Activated naive CD4-positive, alpha-beta T cell treated with anti-CD3 and anti-CD28 coated beads, Interleukin-2, amount 50 U/mL, for 16 hours (primary cell): ENCODE measurements around the gene C8B.

Experiments
- DNase-seq: peaks from one replicate; pipeline ENCODE4 v3.0.0-alpha.2; 2020

The C8B gene

GRCh38 chr1:56897150-56898004 lies 68.4 kb downstream of the C8B start:
- DNase-seq = no peak

GRCh38 chr1:56894014-56894413 lies 71.8 kb downstream of the C8B start:
- DNase-seq = no peak

DNA sequence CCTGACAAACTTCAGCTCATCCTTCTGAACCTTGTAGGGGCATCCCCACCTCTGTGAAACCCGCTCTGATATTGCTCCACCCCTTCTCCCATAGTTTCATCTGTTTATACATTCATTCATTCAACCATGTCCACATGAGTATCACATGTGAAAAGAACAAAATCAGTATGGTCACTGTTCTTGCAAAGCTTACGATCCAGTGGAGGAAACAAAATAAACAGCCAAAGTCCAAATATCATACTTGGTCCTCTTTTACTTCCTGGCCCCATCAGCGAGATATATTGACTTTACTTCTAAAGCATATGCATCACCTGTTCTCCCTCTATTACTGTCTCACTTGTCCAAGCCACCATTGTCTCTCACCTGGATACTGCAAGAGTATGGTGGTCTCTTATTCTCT lies 75.6 kb downstream of the C8B start:
- DNase-seq = no peak

DNA sequence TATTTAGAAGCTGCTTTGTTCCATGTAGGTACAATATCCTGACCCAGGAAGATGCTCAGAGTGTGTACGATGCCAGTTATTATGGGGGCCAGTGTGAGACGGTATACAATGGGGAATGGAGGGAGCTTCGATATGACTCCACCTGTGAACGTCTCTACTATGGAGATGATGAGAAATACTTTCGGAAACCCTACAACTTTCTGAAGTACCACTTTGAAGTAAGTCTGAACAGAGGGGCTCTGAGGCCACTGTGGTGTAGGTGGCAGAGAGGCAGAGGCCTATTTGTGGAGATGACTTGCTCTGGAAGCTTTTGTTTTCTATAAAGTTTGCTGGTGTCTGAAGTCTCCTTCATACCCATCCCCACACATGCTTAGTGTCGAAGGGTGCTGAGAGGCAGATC lies 84.4 kb downstream of the C8B start:
- no peak for DNase-seq

DNA sequence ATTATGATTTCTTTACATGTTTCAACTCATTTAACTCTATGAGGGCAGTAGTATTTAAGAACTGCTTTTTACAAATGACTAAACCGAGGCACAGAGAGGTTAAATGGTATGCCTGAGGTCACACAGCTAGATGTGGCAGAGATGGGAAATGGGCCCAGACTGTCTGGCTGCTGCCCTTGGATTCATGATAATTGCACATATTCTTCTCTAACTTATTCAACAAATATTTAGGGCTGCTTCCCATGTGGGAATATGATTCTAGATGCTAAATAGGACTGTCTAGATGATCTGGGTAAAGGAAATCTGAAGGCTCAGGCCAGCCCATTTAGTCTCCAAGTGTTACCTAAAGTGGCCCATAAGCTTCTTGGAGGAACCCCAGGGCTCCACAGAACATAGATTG lies 85.0 kb downstream of the C8B start:
- no peak for DNase-seq
